Measurements from ENCODE around the gene MYCBP.
"Not testable (repeated sequence)": the region's sequence is repeated elsewhere in the genome, so short reads cannot be mapped to it uniquely, and the experiment has no call there.

Gene MYCBP
- 4.1 to 9.0 reads per million in 2 donors for total RNA-seq

- peak; percentile 92 to 98 (median 94) for DNase-seq
Measured at GRCh38 chr1:38873027-38873969, at the start of gene MYCBP. Gene MYCBP, minus strand, starts transcription at chr1:38873348. Its CDS starts 43 bp downstream, at chr1:38873305.

GRCh38 chr1:38919130-38919529 lies 46.0 kb upstream of the MYCBP start:
- no peak for DNase-seq

- no peak for DNase-seq
Measured at GRCh38 chr1:38918568-38918967, 45.4 kb upstream of the MYCBP start.

- DNase-seq = no peak
Measured at GRCh38 chr1:38917772-38918171, 44.6 kb upstream of the MYCBP start.

- DNase-seq = no peak
Measured at GRCh38 chr1:38917337-38917736, 44.2 kb upstream of the MYCBP start.

- DNase-seq = no peak
Measured at GRCh38 chr1:38915352-38915948, 42.3 kb upstream of the MYCBP start.

- not testable (repeated sequence) for DNase-seq
Measured at GRCh38 chr1:38914908-38915307, 41.8 kb upstream of the MYCBP start.

- DNase-seq = no peak
Measured at GRCh38 chr1:38908821-38909220, 35.7 kb upstream of the MYCBP start.

- no peak for DNase-seq
Measured at GRCh38 chr1:38905985-38906384, 32.8 kb upstream of the MYCBP start.

GRCh38 chr1:38899560-38899959 lies 26.4 kb upstream of the MYCBP start:
- DNase-seq = no peak

- DNase-seq = no peak
Measured at GRCh38 chr1:38898653-38899230, 25.6 kb upstream of the MYCBP start.

GRCh38 chr1:38896169-38896568 lies 23.0 kb upstream of the MYCBP start:
- DNase-seq = no peak

- no peak for DNase-seq
Measured at GRCh38 chr1:38892976-38893375, 19.8 kb upstream of the MYCBP start.

GRCh38 chr1:38891753-38892152 lies 18.6 kb upstream of the MYCBP start:
- peak in 1 of 5 experiments; percentile 6 for DNase-seq

- DNase-seq = no peak
Measured at GRCh38 chr1:38889589-38889988, 16.4 kb upstream of the MYCBP start.

GRCh38 chr1:38888423-38889333 lies 15.5 kb upstream of the MYCBP start:
- DNase-seq = no peak

- no peak for DNase-seq
Measured at GRCh38 chr1:38885092-38885491, 11.9 kb upstream of the MYCBP start.

- no peak for DNase-seq
Measured at GRCh38 chr1:38881487-38881886, 8.3 kb upstream of the MYCBP start, which contains the start of gene GJA9. Gene GJA9, minus strand, starts transcription at chr1:38881587. Its CDS starts 5,489 bp downstream, at chr1:38876098.

- DNase-seq = no peak
Measured at GRCh38 chr1:38875811-38876210, 2.7 kb upstream of the MYCBP start.

GRCh38 chr1:38872401-38873026 lies 634 bp downstream of the MYCBP start:
- peak; percentile 6 to 58 (median 17) for DNase-seq

GRCh38 chr1:38870996-38871395 lies 2.2 kb downstream of the MYCBP start:
- DNase-seq = peak in 1 of 5 experiments; percentile 9

GRCh38 chr1:38867208-38867607 lies 5.9 kb downstream of the MYCBP start:
- no peak for DNase-seq

Measured in T-helper 2 cell (primary cell).